Measurements from ENCODE around the gene DECR2.
"Not testable (repeated sequence)": the region's sequence is repeated elsewhere in the genome, so short reads cannot be mapped to it uniquely, and the experiment has no call there.

Gene DECR2

DNA sequence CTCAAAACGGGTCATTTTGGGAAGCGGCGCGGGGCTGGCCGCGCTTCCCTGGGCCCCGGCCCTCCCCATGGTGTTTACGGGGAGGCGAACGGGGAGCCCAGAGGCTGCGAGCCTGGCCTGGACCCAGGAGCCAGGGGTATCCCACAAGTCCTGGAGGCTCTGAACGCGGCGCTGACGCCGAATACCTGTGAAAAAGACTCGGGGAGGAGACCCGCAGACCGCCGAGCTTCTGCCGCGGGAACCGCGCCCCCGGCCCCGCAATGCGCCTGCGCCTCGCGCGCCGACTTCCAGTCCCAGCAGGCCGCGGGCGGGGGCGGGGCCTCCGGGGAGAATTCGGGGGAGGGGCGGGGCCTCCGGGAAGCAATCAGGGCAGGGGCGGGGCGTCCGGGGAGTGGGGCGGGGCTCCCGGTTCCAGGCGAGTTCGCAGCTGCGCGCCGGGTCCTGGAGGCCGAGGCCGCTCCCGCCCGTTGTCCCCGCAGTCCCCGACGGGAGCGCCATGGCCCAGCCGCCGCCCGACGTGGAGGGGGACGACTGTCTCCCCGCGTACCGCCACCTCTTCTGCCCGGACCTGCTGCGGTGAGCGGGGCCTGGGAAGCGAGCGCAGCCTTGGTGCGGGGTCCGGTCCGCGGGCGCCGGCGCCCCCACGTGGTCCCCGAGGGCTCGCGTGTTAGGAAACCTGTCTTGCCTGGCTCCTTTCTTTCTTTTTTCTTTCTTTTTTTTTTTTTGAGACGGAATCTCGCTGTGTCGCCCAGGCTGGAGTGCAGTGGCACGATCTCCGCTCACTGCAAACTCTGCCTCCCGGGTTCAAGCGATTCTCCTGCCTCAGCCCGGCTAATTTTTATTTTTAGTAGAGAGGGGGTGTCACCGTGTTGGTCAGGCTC is at the start of gene DECR2:
Gene DECR2, plus strand, starts transcription at position 418 of the 881 bp plus-strand sequence. Its CDS starts 79 bp downstream, at position 497.
- peak; percentile 67 to 92 for DNase-seq

DNA sequence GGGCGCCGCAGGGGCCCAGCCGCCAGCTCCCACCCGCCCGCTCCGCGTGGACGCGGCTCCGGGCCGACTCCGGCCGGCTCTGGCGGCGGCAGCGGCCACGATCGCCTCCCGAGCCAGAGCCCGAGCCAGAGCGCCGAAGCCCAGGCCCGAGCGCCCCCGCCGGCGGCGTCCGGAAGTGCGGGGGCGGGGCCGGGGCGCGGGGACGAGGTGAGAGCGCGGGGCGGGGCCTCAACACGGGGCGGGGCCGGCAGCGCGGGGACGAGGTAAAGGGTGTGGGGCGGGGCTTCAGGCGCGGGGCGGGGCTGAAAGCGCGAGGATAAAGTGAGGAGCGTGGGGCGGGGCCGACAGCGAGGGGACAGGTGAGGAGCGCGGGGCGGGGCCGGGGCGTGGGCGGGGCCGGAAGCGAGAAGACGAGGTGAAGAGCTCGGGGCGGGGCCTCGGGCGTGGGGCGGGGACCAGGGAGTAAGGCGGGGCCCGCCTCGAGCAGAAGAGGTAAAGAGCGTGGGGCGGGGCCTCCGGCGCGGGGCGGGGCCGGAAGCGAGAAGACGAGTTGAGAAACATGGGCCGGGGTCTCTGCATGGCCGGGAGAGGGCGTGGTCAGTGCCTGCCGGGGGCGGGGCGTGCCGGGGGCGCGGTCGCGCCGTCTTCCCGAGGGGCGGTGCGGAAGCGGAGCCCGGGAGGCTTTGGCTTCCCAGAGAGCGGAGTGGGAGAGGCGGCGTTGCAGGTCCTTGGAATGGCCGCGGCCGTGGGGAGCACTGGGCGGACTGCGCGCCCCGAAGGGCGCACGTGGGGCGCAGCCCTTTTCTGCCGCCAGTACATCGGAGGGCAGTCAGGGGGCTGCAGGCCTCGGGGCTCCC is 48.9 kb upstream of the DECR2 start, which contains the start of gene AXIN1:
Gene AXIN1, minus strand, starts transcription at position 177 of the 857 bp plus-strand sequence. CDS start 5,698 bp downstream, outside the sequence.
- peak; percentile 88 to 97 for DNase-seq

GRCh38 chr16:353404-354290 is 48.0 kb upstream of the DECR2 start:
- DNase-seq, result no peak

- DNase-seq, result no peak
Measured at GRCh38 chr16:354291-354881, 47.3 kb upstream of the DECR2 start.

DNA sequence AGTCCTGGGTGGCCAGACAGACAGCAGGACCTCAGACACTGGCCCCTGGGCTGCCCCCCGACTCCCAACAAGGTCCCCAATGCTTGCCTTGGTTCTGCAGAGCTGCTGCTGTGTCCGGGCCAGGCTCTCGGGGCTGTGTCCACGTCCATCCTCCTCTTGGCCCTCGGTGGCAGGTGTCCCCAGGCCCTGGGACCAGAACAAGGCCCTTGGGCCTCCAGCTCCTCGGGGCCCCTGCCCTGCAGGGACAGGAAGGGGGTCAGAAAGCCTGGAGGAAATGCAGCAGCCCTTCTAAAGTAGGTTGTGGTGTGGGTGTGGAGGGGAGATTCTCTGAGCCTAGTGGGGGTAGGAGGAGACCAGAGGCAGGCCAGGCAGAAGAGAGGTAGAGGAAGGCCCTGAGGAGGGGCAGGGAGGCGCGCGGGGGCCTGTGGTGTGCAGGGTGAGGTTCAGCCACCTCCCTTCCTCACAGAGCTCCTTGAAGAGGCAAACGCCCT is 46.7 kb upstream of the DECR2 start:
- no peak for DNase-seq

- no peak for DNase-seq
Measured at GRCh38 chr16:356741-357140, 44.9 kb upstream of the DECR2 start.

DNA sequence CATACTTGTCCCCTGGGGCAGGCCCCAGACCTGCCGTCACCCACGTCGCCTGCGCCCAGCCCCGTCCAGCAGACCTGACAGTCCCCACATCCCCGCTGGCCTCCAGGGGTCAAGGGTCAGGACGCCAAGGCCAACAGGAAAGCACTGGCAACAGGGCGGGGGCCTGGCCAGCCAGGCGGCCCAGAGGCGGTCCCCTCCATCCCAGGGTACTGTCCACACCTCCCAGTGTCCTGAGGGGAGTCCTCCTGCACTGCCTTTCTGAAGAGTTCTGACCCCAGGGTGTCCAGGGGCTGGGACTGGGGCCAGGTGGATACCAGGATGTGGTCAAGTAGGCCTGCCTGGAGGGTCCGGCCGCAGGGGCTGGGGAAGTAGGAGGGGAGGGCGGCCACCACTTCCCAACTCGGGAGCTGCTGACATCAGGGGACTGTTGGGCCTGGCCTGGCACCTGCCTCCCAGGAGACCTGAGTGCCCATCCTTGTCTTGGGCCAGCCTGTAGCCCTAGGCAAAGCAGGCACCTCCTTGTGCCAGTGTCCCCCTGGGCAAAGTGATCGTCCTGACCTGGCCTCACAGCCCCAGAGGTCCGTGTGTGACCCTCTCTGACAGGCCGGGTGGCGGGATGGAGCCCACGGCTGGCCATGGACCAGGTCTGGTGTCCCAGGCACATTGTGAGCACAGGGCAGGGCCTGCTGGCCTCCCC is 42.5 kb upstream of the DECR2 start:
- DNase-seq, result no peak

- DNase-seq, result no peak
Measured at GRCh38 chr16:359871-360697, 41.6 kb upstream of the DECR2 start.

DNA sequence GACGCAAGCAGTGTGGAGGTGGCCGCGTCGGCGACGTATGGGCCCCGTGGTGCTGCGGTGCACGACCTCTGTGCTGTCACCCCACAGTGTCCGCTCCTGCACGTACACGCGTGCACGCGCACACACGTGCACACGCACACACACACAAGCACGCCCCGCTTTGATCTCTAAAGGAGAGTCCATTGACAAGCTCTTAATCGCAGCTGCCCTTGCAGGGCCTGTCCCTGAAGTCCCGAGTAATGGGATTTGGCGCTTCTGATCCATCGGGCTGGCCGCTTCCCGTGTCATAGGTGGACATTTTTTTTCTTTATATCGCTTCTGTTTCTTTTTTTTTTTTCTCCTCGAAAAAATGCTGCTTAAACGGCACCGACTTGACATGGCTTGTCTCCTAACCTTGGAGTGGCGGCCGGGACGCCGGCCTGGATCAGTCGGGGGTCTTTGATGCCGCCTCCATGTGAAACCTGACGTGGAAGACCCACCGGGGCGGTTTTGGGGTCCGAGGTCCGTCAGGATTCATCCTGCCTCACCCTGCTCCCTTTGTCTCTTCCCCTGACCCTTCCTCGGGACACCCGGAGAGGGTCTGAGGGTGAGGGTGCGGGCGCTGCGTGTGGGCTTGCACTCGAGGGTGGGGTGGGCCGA is 40.9 kb upstream of the DECR2 start:
- DNase-seq, result no peak

DNA sequence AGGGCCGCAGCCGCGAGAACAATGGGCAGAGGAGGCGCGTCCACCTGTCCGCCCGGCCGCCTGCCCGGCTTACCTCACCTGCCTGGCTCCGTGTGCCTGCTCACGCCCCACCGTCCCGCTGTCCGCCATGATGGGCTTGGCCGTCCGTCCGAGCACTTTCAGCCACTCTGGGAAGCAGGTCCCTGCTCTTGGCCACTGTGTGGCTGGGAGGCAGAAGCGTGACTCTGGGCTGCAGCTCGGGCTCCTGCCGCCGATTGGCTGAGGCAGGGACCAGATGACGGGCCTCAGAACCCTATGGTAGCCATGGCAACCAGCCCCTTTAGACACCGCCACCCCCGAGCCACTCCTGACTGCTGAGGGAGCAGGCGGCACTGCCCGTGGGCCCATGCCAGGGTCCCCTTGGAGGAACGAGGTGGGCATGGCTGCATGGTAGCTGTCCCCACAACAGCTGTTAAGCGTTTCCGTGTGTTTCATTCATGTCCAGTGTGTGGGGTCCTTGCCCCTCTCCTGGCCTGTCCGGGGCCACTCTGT is 40.3 kb upstream of the DECR2 start:
- DNase-seq, result no peak

- peak; percentile 77 to 83 for DNase-seq
Measured at GRCh38 chr16:361872-362701, 39.6 kb upstream of the DECR2 start.

DNA sequence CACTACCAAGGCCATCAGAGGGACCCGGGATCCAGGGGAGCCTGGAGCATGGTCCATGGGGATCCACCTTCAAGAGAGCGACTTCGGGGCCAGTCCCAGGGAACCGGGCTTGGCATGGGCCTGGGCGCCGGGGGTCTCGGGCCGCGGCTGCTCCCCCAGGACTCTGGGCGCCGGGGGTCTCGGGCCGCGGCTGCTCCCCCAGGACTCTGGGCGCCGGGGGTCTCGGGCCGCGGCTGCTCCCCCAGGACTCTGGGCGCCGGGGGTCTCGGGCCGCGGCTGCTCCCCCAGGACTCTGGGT is 39.0 kb upstream of the DECR2 start:
- DNase-seq, result not testable (repeated sequence)

- DNase-seq, result no peak
Measured at GRCh38 chr16:363110-363765, 38.4 kb upstream of the DECR2 start.

DNA sequence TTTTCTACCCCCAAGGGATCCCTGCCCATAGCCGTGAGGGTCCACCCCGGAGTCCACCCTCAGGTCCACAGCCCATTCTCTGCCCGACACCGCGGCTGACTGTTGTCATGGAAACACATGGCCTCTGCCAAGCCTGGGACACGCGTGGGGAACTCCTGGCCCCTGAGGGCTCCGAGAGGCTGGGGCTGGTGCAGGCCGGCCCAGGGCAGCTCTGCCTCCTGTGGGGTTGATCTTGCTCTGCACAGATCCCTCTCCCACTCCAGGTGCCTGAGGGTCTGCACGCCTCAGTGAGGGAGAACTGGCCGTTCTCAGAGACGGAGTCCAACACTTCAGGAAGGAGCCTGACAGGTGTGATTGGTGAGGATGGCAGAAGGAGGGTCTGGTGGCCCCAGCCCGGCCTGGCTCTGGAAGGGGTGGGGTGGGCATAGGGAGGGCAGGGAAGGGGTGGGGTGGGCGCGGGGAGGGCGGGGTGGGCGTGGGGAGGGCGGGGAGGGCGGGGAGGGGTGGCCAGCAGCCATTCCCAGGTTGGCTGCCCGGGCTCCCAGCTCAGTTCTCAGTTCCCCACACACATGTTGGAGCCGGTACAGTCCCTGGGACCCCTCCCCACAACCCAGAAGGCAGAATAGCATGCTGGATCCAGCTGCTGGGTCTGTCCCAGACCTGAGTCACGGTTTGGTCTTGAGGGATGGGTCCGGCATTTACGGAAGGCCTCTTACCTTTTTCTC is 37.8 kb upstream of the DECR2 start:
- no peak for DNase-seq

DNA sequence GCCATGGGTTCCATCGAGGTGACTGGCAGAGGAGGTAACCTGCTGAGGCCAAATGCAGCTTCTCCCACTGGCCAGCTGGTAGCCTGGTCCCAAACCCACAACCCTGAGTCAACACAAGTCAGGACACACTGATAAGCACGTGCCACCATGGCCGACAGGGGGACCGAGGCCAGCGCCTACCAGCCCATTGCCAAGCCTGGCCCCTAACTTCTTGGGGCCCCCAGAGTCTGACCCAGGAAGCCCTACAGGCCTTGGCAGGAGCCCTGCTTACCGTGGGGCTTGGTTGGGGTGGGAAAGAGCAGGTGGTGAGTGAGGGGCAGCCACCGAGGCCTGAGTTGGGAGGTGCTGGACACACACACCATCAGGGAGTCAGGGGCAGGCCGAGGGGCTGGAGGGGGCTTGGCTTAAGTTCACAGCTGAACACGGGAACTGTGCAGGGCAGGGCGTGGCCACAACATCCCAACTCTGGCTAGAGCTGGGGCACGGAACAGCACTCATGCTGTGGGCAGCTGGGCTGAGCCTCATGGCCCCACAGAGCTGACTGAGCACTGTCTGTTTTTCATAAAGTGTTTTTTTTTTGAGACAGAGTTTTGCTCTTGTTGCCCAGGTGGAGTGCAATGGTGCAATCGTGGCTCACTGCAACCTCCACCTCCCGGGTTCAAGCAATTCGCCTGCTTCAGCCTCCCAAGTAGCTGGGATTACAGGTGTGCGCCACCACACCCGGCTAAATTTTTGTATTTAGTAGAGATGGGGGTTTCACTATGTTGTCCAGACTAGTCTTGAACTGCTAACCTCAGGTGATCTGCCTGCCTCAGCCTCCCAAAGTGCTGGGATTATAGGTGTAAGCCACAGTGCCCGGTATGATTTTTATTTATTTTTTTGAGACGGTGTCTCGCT is 36.8 kb upstream of the DECR2 start:
- no peak for DNase-seq

DNA sequence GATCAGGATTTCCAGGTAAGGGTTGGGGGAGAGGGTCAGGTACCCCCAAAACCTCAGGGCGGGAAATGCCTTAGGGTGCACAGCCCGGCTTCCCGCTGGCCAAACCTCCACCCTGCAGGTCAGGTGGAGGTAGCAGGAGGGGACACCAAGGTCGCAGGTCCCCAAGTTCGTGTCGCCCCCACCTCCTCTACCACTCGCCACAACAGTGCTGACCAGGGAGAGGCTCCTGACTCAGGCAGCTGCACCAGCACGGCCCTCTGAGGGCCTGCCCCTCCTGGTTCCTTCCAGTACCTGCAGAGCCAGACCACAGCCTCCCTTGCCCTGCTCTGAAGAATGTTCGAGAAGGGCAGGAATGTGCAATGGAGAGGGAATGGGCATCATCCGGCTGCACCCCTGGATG is 35.2 kb upstream of the DECR2 start:
- no peak for DNase-seq

Data from NCI-H446 (cell line).